H9 (cell line): ENCODE results near the gene AJAP1. TPM values are rescaled to one million over a fixed set of nuclear protein-coding genes. Genes with fewer than 3 reads are reported as not detected.

Experiments used
- DNase-seq: peaks from one replicate; pipeline ENCODE4 v3.0.0-alpha.2; 2017
- H2AFZ ChIP-seq: one replicate; pipeline ENCODE4 v1.6.1; 2013; ENCODE audit warnings: mild to moderate bottlenecking, low read length, control low read depth, moderate library complexity
- H2AK5ac ChIP-seq: 2 replicates; pipeline ENCODE4 v1.6.1; 2013; ENCODE audit warnings: low read length, control low read depth, mixed read lengths; ENCODE audit not compliant: insufficient read length
- H2BK120ac ChIP-seq: one replicate; pipeline ENCODE4 v1.6.1; 2013; ENCODE audit warnings: low read depth, mild to moderate bottlenecking, low read length, control low read depth, inconsistent platforms; ENCODE audit not compliant: poor library complexity, severe bottlenecking
- H2BK12ac ChIP-seq: 2 replicates; pipeline ENCODE4 v1.6.1; 2013; ENCODE audit warnings: low read length, control low read depth, mixed read lengths, low read depth; ENCODE audit not compliant: insufficient read length
- H2BK15ac ChIP-seq: 2 replicates; pipeline ENCODE4 v1.6.1; 2013; ENCODE audit warnings: low read depth, low read length, control low read depth
- H2BK20ac ChIP-seq: one replicate; pipeline ENCODE4 v1.6.1; 2013; ENCODE audit warnings: low read depth, mild to moderate bottlenecking, low read length, control low read depth, inconsistent platforms; ENCODE audit not compliant: poor library complexity, severe bottlenecking
- H2BK5ac ChIP-seq: 2 replicates; pipeline ENCODE4 v1.6.1; 2013; ENCODE audit warnings: low read length, control low read depth, mixed read lengths; ENCODE audit not compliant: insufficient read length
- H3K14ac ChIP-seq: 2 replicates; pipeline ENCODE4 v1.6.1; 2013; ENCODE audit warnings: low read length, control low read depth; ENCODE audit not compliant: insufficient read depth
- H3K18ac ChIP-seq: 2 replicates; pipeline ENCODE4 v1.6.1; 2013; ENCODE audit warnings: low read depth, mild to moderate bottlenecking, mixed read lengths, low read length, control low read depth; ENCODE audit not compliant: insufficient read length
- H3K23ac ChIP-seq: 2 replicates; pipeline ENCODE4 v1.6.1; 2013; ENCODE audit warnings: low read length, control low read depth, mixed read lengths, low read depth; ENCODE audit not compliant: insufficient read length
- H3K23me2 ChIP-seq: 2 replicates; pipeline ENCODE4 v1.6.1; 2013; ENCODE audit warnings: low read depth, mild to moderate bottlenecking, mixed read lengths, low read length, control low read depth; ENCODE audit not compliant: insufficient read length, poor library complexity, severe bottlenecking
- H3K27ac ChIP-seq: 2 replicates; pipeline ENCODE4 v1.5.1; 2013; ENCODE audit warnings: low read length, control low read depth, mixed read lengths, low read depth; ENCODE audit not compliant: insufficient read length
- H3K27me3 ChIP-seq: 2 replicates; pipeline ENCODE4 v1.6.1; 2013; ENCODE audit warnings: low read length, control low read depth, inconsistent platforms; ENCODE audit not compliant: insufficient read depth
- H3K4ac ChIP-seq: 2 replicates; pipeline ENCODE4 v1.6.1; 2013; ENCODE audit warnings: low read depth, mild to moderate bottlenecking, control low read depth, inconsistent platforms, low read length, moderate library complexity
- H3K4me1 ChIP-seq: 2 replicates; pipeline ENCODE4 v1.6.1; 2013; ENCODE audit warnings: low read length, control low read depth, inconsistent platforms; ENCODE audit not compliant: insufficient read depth
- H3K4me2 ChIP-seq: 2 replicates; pipeline ENCODE4 v1.6.1; 2013; ENCODE audit warnings: low read length, control low read depth, mixed read lengths; ENCODE audit not compliant: insufficient read length, insufficient read depth
- H3K56ac ChIP-seq: 2 replicates; pipeline ENCODE4 v1.6.1; 2013; ENCODE audit warnings: low read depth, mild to moderate bottlenecking, mixed read lengths, low read length, control low read depth; ENCODE audit not compliant: insufficient read length
- H3K79me1 ChIP-seq: 2 replicates; pipeline ENCODE4 v1.6.1; 2013; ENCODE audit warnings: low read depth, mild to moderate bottlenecking, moderate library complexity, low read length, control low read depth, inconsistent platforms; ENCODE audit not compliant: insufficient read depth, poor library complexity, severe bottlenecking
- H3K79me2 ChIP-seq: 2 replicates; pipeline ENCODE4 v1.6.1; 2013; ENCODE audit warnings: low read length, control low read depth, inconsistent platforms; ENCODE audit not compliant: insufficient read depth
- H3K9ac ChIP-seq: 2 replicates; pipeline ENCODE4 v1.6.1; 2013; ENCODE audit warnings: low read length, control low read depth, mixed read lengths; ENCODE audit not compliant: insufficient read length; ENCODE audit errors: extremely low read depth
- H3K9me3 ChIP-seq: one replicate; pipeline ENCODE4 v1.6.1; 2013; ENCODE audit warnings: low read depth, low read length, inconsistent platforms; ENCODE audit not compliant: control insufficient read depth
- H3T11ph ChIP-seq: one replicate; pipeline ENCODE4 v1.6.1; 2013; ENCODE audit warnings: mild to moderate bottlenecking, low read length, control low read depth, inconsistent platforms
- H4K20me1 ChIP-seq: one replicate; pipeline ENCODE4 v1.6.1; 2013; ENCODE audit not compliant: control insufficient read depth, insufficient read length, insufficient read depth
- H4K5ac ChIP-seq: 2 replicates; pipeline ENCODE4 v1.6.1; 2013; ENCODE audit warnings: low read depth, mild to moderate bottlenecking, mixed read lengths, low read length, control low read depth; ENCODE audit not compliant: insufficient read length
- H4K8ac ChIP-seq: replicated peaks from 2 replicates; pipeline ENCODE4 v1.6.1; 2013; ENCODE audit warnings: low read length, control low read depth, mixed read lengths, low read depth; ENCODE audit not compliant: insufficient read length
- H4K91ac ChIP-seq: 2 replicates; pipeline ENCODE4 v1.6.1; 2013; ENCODE audit warnings: low read depth, mild to moderate bottlenecking, moderate library complexity, mixed read lengths, low read length, control low read depth; ENCODE audit not compliant: insufficient read length
- H3K27ac Mint-ChIP-seq, 3 experiments: 2 replicates in 2 of 3; 3 replicates in 1 of 3; pipeline ENCODE4 v1.8.0; 2020 to 2021; ENCODE audit warnings: mixed read lengths in 3 of 3, mild to moderate bottlenecking in 1 of 3, moderate library complexity in 1 of 3
- H3K27me3 Mint-ChIP-seq: 2 replicates; pipeline ENCODE4 v1.8.0; 2021; ENCODE audit warnings: low read depth, mild to moderate bottlenecking, moderate library complexity, mixed read lengths
- H3K36me3 Mint-ChIP-seq, 3 experiments: 2 replicates in 2 of 3; 3 replicates in 1 of 3; pipeline ENCODE4 v1.8.0; 2020 to 2021; ENCODE audit warnings: low read depth in 3 of 3, mixed read lengths in 3 of 3; ENCODE audit not compliant: insufficient read depth in 1 of 3
- H3K4me1 Mint-ChIP-seq, 2 experiments: 2 replicates each; pipeline ENCODE4 v1.8.0; 2020; ENCODE audit warnings: mixed read lengths in 2 of 2
- H3K4me3 Mint-ChIP-seq, 2 experiments: 2 replicates in 1 of 2; 3 replicates in 1 of 2; pipeline ENCODE4 v1.8.0; 2020 to 2021; ENCODE audit warnings: mild to moderate bottlenecking in 2 of 2, mixed read lengths in 2 of 2, moderate library complexity in 1 of 2
- H3K9me3 Mint-ChIP-seq, 2 experiments: 2 replicates in 1 of 2; 3 replicates in 1 of 2; pipeline ENCODE4 v1.8.0; 2020; ENCODE audit warnings: mild to moderate bottlenecking in 2 of 2, mixed read lengths in 2 of 2, moderate library complexity in 1 of 2
- WGBS: extraction: QIAGEN DNeasy Blood & Tissue Kit; methylation state at CpG from one replicate; pipeline ENCODE4 v1.1.7; 2013; ENCODE audit warnings: missing lambda C conversion rate, low lambda C conversion rate, mixed read lengths; ENCODE audit not compliant: insufficient read length; ENCODE audit errors: extremely low coverage; 5-methylcytosine and 5-hydroxymethylcytosine counted together
- total RNA-seq: library from RNA; stranded (reverse); gene quantifications from 2 replicates; pipeline ENCODE4 v1.2.1, GENCODE V29; 2021
- TF ChIP-seq, protein P1 (sequence below): fragments of 200-600 bp; sonication (generic); conservative IDR thresholded peaks from 3 replicates; pipeline ENCODE4 v1.8.0; 2021; ENCODE audit warnings: antibody characterized with exemption, mild to moderate bottlenecking

AJAP1 gene
- total RNA-seq, 1 experiment from 2014 or later, result 8.6 TPM

DNA sequence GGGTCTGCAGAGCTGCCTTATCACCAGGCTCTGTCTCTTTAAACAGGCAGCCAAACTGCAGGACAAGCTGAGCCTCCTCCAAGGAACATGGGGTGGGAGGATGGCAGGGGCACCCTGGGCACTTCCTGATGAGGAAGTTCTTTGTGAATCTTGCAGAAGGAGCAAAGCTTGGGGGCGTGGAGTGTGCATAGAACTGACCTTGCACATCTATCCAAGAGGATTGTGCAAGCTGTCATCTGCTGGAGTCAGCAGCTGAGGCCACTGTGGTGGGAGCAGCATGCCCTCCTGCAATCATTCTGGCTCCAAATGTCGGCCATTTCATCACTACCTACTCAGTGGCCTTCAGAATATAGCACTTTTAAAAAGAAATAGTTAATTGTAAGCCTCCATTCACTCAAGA is 182.2 kb downstream of the AJAP1 start:
- no peak overlapping the region for H3K4me3 Mint-ChIP-seq
- no peak overlapping the region for H4K5ac ChIP-seq

More for the DNA sequence above, 182.2 kb downstream of the AJAP1 start:
- no peak overlapping the region for H2BK120ac ChIP-seq
- Mint-ChIP-seq H3K27ac (no peak overlapping the region), H3K9me3 (peaks cover 24 to 26% of the 10 kb centered on the region in 2 experiments), H3K27me3 (peaks cover 2% of the 10 kb centered on the region), H3K4me1 (peaks cover 0 to 3% of the 10 kb centered on the region in 2 experiments; a peak in 2 of 4 replicates), H3K36me3 (peaks cover 4 to 12% (median 12%) of the 10 kb centered on the region in 3 experiments; a peak in 5 of 7 replicates)
- no peak overlapping the region for H4K8ac ChIP-seq
- H3K23me2 ChIP-seq, result no peaks in the 10 kb centered on the region
- H3K4ac ChIP-seq, result no peak overlapping the region
- DNase-seq, result no peak
- no peaks in the 10 kb centered on the region for H3K79me1 ChIP-seq
- H3K27ac ChIP-seq, result no peak overlapping the region
- H2BK12ac ChIP-seq, result no peak overlapping the region
- peak overlapping the region; percentile 63 for H3K14ac ChIP-seq
- H2AK5ac ChIP-seq, result no peak overlapping the region
- peaks cover 5% of the 10 kb centered on the region for H3K9me3 ChIP-seq
- H2BK15ac ChIP-seq, result no peak overlapping the region
- H3K9ac ChIP-seq, result no peak overlapping the region
- H3K4me2 ChIP-seq, result no peak overlapping the region
- H2BK20ac ChIP-seq, result no peak overlapping the region
- no peak overlapping the region for H2AFZ ChIP-seq
- H3K18ac ChIP-seq, result no peak overlapping the region
- H3K23ac ChIP-seq, result no peak overlapping the region
- no peaks in the 10 kb centered on the region for H3K79me2 ChIP-seq
- no CpG with 5 or more reads among the region's 2 CpGs for WGBS
- no peaks in the 10 kb centered on the region for H3K4me1 ChIP-seq
- TF ChIP-seq, protein P1, sequence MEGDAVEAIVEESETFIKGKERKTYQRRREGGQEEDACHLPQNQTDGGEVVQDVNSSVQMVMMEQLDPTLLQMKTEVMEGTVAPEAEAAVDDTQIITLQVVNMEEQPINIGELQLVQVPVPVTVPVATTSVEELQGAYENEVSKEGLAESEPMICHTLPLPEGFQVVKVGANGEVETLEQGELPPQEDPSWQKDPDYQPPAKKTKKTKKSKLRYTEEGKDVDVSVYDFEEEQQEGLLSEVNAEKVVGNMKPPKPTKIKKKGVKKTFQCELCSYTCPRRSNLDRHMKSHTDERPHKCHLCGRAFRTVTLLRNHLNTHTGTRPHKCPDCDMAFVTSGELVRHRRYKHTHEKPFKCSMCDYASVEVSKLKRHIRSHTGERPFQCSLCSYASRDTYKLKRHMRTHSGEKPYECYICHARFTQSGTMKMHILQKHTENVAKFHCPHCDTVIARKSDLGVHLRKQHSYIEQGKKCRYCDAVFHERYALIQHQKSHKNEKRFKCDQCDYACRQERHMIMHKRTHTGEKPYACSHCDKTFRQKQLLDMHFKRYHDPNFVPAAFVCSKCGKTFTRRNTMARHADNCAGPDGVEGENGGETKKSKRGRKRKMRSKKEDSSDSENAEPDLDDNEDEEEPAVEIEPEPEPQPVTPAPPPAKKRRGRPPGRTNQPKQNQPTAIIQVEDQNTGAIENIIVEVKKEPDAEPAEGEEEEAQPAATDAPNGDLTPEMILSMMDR, result no peak
- no peaks in the 10 kb centered on the region for H4K20me1 ChIP-seq
- no peak overlapping the region for H3T11ph ChIP-seq
- no peaks in the 10 kb centered on the region for H3K27me3 ChIP-seq
- H3K56ac ChIP-seq, result no peak overlapping the region
- no peak overlapping the region for H2BK5ac ChIP-seq
- H4K91ac ChIP-seq, result no peak overlapping the region
